ENCODE data around the gene EML4. TPM values are rescaled to one million over a fixed set of nuclear protein-coding genes. Genes with fewer than 3 reads are reported as not detected.

Gene EML4
- total RNA-seq, 1 donor from 2014 or later, result 167 TPM

- no peak for TF ChIP-seq CTCF (IDR thresholded peaks at IDR 0.05)
- TF ChIP-seq EZH2phosphoT487 (IDR thresholded peaks at IDR 0.05), result no peak
- no peak for TF ChIP-seq EZH2 (IDR thresholded peaks at IDR 0.05)
- no peaks in the 10 kb centered on the region for H3K4me1 Mint-ChIP-seq
Observed at GRCh38 chr2:42303252-42303651, 134.1 kb downstream of the EML4 start.

GRCh38 chr2:42304059-42304713 lies 135.0 kb downstream of the EML4 start:
- H3F3A ChIP-seq (ENCODE audit: low read depth), result no peaks in the 10 kb centered on the region
- TF ChIP-seq EZH2 (IDR thresholded peaks at IDR 0.05) (no peak), CTCF (IDR thresholded peaks at IDR 0.05) (no peak), EZH2phosphoT487 (IDR thresholded peaks at IDR 0.05) (no peak)
- H3K9me3 Mint-ChIP-seq, result no peaks in the 10 kb centered on the region
- no peaks in the 10 kb centered on the region for H3K27me3 Mint-ChIP-seq (ENCODE audit: insufficient read depth, low read depth)
- H3K36me3 Mint-ChIP-seq, result peaks cover 13% of the 10 kb centered on the region
- H3K4me1 Mint-ChIP-seq, result no peaks in the 10 kb centered on the region
- H4K20me1 ChIP-seq (ENCODE audit: low read depth), result no peaks in the 10 kb centered on the region
- H3K79me2 ChIP-seq (ENCODE audit: low read depth), result no peaks in the 10 kb centered on the region
- H3K9ac ChIP-seq, result no peak overlapping the region
- DNase-seq (ENCODE audit: low spot score), result no peak
- peaks cover 26% of the 10 kb centered on the region for H3K36me3 ChIP-seq
- H3K9me3 ChIP-seq (ENCODE audit: low read depth), result no peaks in the 10 kb centered on the region
- no peak overlapping the region for H3K27ac Mint-ChIP-seq
- no peaks in the 10 kb centered on the region for H3K4me1 ChIP-seq
- H3K27me3 ChIP-seq, result no peaks in the 10 kb centered on the region
- H3K4me2 ChIP-seq, result no peak overlapping the region
- no peak overlapping the region for H3K4me3 Mint-ChIP-seq
- H3K27ac ChIP-seq, result no peak overlapping the region
- H3K4me3 ChIP-seq, result no peak overlapping the region
- no peak overlapping the region for H2AFZ ChIP-seq (replicated peaks)

More at GRCh38 chr2:42303252-42303651, 134.1 kb downstream of the EML4 start:
- Mint-ChIP-seq H3K27me3 (ENCODE audit: insufficient read depth, low read depth) (no peaks in the 10 kb centered on the region), H3K4me3 (no peak overlapping the region), H3K36me3 (peaks cover 13% of the 10 kb centered on the region), H3K9me3 (no peaks in the 10 kb centered on the region), H3K27ac (no peak overlapping the region)
- H3K4me2 ChIP-seq, result no peak overlapping the region
- H3F3A ChIP-seq (ENCODE audit: low read depth), result no peaks in the 10 kb centered on the region
- no peaks in the 10 kb centered on the region for H3K9me3 ChIP-seq (ENCODE audit: low read depth)
- no peaks in the 10 kb centered on the region for H3K27me3 ChIP-seq
- no peak overlapping the region for H3K27ac ChIP-seq
- H3K9ac ChIP-seq, result no peak overlapping the region
- H2AFZ ChIP-seq (replicated peaks), result no peak overlapping the region
- no peak for DNase-seq (ENCODE audit: low spot score)
- H3K4me1 ChIP-seq, result no peaks in the 10 kb centered on the region
- no peak overlapping the region for H3K4me3 ChIP-seq
- H3K79me2 ChIP-seq (ENCODE audit: low read depth), result no peaks in the 10 kb centered on the region
- H3K36me3 ChIP-seq, result peaks cover 34% of the 10 kb centered on the region
- no peaks in the 10 kb centered on the region for H4K20me1 ChIP-seq (ENCODE audit: low read depth)

- no peaks in the 10 kb centered on the region for H3F3A ChIP-seq (ENCODE audit: low read depth)
- peaks cover 13% of the 10 kb centered on the region for H3K36me3 Mint-ChIP-seq
- TF ChIP-seq EZH2phosphoT487 (IDR thresholded peaks at IDR 0.05), result no peak
- TF ChIP-seq CTCF (IDR thresholded peaks at IDR 0.05), result no peak
- no peak for TF ChIP-seq EZH2 (IDR thresholded peaks at IDR 0.05)
- no peak overlapping the region for H3K9ac ChIP-seq
- H3K4me1 ChIP-seq, result no peaks in the 10 kb centered on the region
- H3K79me2 ChIP-seq (ENCODE audit: low read depth), result no peaks in the 10 kb centered on the region
- H3K4me1 Mint-ChIP-seq, result no peaks in the 10 kb centered on the region
- no peaks in the 10 kb centered on the region for H3K9me3 ChIP-seq (ENCODE audit: low read depth)
- H3K4me3 ChIP-seq, result no peak overlapping the region
- H3K9me3 Mint-ChIP-seq, result no peaks in the 10 kb centered on the region
- H3K4me2 ChIP-seq, result no peak overlapping the region
- no peak for DNase-seq (ENCODE audit: low spot score)
- peaks cover 13% of the 10 kb centered on the region for H3K36me3 ChIP-seq
- no peaks in the 10 kb centered on the region for H4K20me1 ChIP-seq (ENCODE audit: low read depth)
- no peak overlapping the region for H3K27ac Mint-ChIP-seq
- no peaks in the 10 kb centered on the region for H3K27me3 ChIP-seq
- H3K27ac ChIP-seq, result no peak overlapping the region
- H3K4me3 Mint-ChIP-seq, result no peak overlapping the region
- no peak overlapping the region for H2AFZ ChIP-seq (replicated peaks)
- H3K27me3 Mint-ChIP-seq (ENCODE audit: insufficient read depth, low read depth), result no peaks in the 10 kb centered on the region
Observed at GRCh38 chr2:42307180-42307579, 138.0 kb downstream of the EML4 start.

Measured in neural progenitor cell (in vitro differentiated cells).